Measurements from ENCODE around the gene KLK11.

GRCh38 chr19:51000981-51001380 is 25.4 kb downstream of the KLK11 start:
- TF ChIP-seq EZH2 (optimal IDR thresholded peaks at IDR 0.05; ENCODE audit: low read depth, low read length) (no peak), EZH2phosphoT487 (IDR thresholded peaks at IDR 0.05; ENCODE audit: low read length) (no peak)
- TF ChIP-seq, protein P1, sequence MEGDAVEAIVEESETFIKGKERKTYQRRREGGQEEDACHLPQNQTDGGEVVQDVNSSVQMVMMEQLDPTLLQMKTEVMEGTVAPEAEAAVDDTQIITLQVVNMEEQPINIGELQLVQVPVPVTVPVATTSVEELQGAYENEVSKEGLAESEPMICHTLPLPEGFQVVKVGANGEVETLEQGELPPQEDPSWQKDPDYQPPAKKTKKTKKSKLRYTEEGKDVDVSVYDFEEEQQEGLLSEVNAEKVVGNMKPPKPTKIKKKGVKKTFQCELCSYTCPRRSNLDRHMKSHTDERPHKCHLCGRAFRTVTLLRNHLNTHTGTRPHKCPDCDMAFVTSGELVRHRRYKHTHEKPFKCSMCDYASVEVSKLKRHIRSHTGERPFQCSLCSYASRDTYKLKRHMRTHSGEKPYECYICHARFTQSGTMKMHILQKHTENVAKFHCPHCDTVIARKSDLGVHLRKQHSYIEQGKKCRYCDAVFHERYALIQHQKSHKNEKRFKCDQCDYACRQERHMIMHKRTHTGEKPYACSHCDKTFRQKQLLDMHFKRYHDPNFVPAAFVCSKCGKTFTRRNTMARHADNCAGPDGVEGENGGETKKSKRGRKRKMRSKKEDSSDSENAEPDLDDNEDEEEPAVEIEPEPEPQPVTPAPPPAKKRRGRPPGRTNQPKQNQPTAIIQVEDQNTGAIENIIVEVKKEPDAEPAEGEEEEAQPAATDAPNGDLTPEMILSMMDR (IDR thresholded peaks at IDR 0.05; ENCODE audit: low read length) = no peak

All from MM.1S (cell line).